GM19240 (cell line): ENCODE results near the gene ANO2.

ENCODE experiments used
- DNase-seq: peaks from one replicate; pipeline ENCODE4 v3.0.0; 2011; ENCODE audit warnings: low spot score; ENCODE audit not compliant: insufficient read length

ANO2 gene

GRCh38 chr12:5733916-5734315 lies 211.1 kb downstream of the ANO2 start:
- DNase-seq: no peak

DNA sequence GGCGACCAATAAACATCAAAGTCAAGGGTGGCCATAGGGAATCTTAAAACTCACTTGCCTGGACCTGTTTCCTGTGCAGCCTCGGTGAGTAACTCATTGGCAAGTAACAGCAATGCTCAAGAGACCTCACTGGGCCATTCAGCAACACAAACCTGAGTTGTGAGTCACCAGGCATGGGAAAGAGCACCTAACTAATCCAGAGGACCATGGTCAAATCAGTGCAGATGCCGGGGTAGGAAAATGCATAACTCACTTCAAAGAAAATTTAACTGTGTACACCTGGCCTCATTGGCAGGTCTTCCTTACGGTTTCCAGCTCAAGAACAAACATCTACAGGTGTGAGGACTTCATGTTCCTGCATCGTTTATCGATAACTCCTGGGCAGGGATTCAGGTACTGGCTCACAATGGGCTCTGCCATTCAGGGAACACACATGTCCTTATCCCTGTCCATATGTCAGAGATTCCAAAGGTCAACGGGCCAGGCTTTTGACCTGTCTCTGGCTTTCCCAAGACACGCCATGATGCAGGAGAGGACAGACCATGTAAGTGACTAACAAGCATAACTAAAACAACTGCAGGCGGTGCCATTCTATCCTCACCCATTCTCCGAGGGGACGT lies 211.8 kb downstream of the ANO2 start:
- DNase-seq: no peak

- DNase-seq: no peak
These were observed 214.1 kb downstream of the ANO2 start for GRCh38 chr12:5730962-5731361.

DNA sequence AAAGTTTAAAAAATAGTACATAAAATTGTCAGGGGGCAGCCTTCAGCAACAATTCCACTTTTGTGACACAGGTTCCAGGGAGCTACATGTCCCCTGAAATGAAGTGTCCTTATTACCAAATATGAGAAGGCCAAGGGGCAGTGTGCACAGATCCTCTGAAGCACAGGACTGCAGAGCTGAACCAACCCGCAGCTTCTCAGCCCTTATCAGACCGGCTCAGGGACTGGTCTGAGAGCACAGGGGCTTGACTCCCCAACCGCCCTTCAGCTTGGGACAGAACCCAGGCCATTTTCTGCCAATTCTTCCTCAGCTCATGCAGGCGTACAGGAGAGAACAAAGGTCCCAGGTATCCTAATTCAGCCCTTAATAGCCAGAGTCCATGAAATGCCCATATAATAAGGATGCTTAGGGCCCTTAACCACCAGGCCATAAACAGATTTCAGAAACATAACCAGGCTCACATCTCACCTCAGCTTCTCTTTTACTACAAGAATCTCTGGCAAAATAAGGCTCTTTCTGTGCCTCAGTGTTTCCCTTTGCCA lies 221.3 kb downstream of the ANO2 start:
- DNase-seq: no peak

DNA sequence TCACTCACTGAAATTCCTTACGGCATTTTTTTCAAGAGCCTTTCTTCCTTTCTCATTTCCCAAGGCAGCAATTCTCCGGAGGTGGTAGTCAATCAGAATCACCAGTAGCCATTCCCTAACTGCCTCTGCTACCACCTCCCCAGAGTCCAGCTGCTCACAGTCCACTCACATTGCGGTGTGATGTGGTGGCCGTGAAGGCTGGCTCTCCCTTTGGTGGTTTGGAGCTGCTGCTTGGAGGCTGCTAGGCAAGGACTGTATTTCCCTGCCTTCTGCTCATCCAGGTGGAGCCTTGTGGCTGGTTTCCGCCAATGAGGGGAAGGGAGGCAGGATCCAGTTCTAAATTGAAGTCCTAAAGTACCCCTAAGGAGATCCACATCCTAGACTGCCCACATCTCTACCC lies 222.0 kb downstream of the ANO2 start:
- DNase-seq: no peak

DNA sequence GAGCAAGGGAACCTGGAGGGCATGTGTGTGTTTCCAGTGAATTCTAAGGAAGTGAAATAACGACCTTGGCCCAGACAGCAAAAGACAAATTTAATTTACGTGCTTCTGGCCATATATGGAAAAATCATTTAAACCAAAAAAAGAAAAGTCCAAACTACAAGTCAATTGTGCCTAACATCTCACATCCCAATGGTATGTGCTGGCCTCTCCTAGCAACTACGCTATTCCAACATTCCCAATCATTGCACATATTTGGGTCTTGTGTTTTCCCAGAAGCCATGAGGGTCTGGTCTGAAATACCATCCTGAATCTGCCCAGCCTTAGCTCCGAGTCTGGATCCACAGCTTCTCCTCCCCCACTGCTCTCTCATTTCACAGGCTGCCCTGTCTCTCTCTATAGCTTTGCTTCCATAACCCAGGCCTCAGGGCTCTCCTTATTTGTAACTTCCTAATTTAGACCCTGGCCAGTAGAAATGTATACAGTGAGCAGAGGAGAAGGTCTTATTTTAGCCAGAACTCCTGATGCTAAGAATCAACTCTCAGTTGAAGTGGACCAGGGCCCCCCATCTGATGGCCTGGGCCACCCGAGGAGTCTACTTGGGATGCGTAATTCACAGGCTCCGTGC lies 224.6 kb downstream of the ANO2 start:
- no peak for DNase-seq

- no peak for DNase-seq
These were observed 226.4 kb downstream of the ANO2 start for GRCh38 chr12:5718680-5719079.

DNA sequence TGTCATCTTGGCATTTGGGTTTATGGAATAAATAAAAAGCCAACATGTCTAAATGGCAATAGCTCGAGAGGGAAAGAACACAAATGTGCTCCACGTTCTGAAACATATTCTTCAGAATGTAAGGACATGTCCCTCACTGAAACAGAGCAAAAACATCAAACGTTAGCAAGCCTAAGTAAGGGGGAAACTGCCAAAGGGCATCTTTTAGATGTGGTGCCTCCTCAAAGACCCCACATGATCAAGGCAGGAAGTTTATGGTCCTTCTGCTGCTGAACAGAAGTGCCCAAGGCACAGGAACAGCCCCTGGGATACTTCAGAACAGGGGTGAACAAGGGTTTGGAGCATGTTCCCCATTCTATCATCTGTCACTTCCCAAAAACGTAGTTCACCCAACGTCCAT lies 227.0 kb downstream of the ANO2 start:
- DNase-seq: no peak

- no peak for DNase-seq
These were observed 228.1 kb downstream of the ANO2 start for GRCh38 chr12:5716976-5717375.

GRCh38 chr12:5716201-5716600 lies 228.9 kb downstream of the ANO2 start:
- DNase-seq: no peak

- DNase-seq: no peak
These were observed 230.0 kb downstream of the ANO2 start for GRCh38 chr12:5715021-5715420.

- no peak for DNase-seq
These were observed 231.4 kb downstream of the ANO2 start for GRCh38 chr12:5713599-5714081.

GRCh38 chr12:5710260-5710878 lies 234.7 kb downstream of the ANO2 start:
- no peak for DNase-seq

GRCh38 chr12:5708371-5708770 lies 236.7 kb downstream of the ANO2 start:
- DNase-seq: no peak

- no peak for DNase-seq
These were observed 238.8 kb downstream of the ANO2 start for GRCh38 chr12:5706247-5706646.

GRCh38 chr12:5705791-5706190 lies 239.3 kb downstream of the ANO2 start:
- DNase-seq: no peak

DNA sequence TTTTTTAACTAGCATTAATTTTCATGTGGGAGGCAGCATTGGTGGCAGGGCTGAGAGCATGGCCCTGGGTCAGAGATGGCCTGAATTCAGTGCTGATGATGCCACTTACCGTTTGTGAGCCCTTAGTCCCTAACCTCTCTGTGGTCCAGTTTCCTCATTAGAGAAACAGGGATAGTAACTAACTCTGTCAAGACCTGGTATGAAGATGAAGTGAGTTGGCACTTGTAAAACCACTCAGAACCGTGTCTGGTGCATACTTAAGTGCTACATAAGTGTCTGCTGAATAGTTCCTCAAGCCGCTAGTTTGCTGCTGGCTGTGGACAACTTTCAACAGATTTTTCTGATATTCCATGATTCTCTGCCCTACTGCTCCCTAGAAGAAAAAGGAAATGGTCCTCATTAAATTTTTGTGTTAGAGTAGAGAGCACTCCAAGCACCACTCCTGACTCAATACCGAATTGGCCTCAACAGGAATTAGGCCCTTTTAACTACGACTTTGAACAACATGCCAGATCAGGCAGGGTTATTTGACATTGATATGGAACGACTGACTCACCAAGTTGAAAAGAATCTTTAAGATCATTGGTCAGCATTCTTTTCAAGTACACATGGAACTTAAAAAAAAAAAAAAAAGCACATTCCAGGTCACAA lies 250.2 kb downstream of the ANO2 start:
- no peak for DNase-seq

- DNase-seq: no peak
These were observed 252.2 kb downstream of the ANO2 start for GRCh38 chr12:5692850-5693249.

DNA sequence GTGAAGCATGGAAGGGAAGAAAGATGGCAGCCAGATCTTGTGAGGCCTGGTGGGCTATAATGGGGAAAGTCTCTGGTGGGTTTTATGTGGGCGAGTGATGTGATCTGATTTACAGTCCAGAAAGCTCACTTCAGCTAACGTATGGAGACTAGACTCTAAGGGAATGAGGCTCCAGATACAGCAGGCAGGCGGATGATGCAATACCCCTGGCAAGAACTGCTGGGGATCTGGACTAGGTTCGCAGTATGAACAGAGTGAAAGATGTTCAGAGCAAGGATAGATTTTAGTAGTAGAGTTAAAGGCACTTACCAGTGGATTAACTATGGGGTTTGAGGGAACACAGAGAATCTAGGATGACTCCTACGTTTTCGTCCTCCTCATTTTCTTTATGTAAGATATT lies 253.1 kb downstream of the ANO2 start:
- DNase-seq: no peak

GRCh38 chr12:5690240-5690639 lies 254.8 kb downstream of the ANO2 start:
- DNase-seq: no peak

DNA sequence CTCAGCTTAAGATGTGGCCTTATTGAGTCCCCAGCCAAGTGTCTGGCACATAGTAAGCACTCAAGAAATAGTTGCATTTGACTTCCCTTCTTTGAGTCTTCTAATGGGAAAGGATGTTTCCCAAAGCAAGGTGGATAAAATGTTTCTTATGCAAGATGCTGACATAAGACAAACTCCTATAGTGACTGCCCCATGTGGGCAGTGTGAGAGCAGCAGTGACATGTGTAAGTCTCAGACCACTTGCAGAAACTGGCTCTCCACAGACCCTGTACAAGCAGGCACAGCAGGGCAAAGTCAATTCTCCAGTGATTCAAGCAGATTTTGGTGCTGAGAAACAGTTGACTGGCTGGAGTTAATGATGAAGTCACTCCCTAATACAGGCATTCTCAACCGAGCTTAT lies 255.3 kb downstream of the ANO2 start:
- DNase-seq: no peak

DNA sequence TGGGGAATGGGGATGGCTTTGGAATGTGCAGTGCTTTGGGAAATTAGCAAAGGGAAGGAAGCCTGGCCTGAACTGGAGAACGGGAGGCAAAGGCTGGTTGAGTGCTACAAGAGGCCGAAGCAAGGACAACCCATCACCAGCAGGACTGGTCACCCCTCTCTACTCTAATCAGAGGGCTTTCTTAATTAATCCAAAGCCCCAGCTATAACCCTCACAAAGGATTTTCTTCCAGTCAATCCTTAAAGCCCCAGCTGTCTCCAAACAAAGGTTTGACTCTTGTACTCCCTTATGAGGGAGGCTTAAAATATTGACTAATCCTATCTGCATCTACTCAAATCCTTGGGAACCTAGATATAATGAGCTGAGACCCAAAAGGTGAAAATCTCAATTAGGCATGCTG lies 256.8 kb downstream of the ANO2 start:
- DNase-seq: no peak
